Amygdala (tissue), 56 donors: Measurements from ENCODE around the gene TFCP2L1.
A peak's percentile ranks its signal among the peaks of the same experiment; 100 is the strongest.

ENCODE experiments used
- DNase-seq, 56 donors: peaks; one replicate each; lab custom pipeline; 2025; lab: John Stamatoyannopoulos, UW

The TFCP2L1 gene

DNA sequence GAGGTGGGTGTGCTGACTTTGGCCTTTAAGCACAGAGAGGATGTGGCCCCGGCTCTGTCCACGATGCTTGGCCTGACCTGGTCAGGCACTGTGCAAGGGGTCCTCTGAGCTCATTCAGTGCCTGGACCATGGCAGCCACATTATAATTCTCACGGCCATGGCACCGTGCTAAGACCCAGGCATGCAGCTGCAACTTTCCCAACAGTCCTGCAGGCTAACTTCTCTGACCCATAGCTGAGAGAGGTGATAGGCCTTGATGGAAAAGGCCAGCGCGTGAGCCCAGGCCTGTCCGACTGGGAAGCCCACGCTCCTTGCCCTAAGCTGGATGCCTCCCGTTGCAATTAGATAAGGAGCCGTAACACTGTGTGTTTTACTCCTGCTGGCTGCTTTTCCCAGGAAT is 99.9 kb downstream of the TFCP2L1 start:
- no peak for DNase-seq

GRCh38 chr2:121184248-121184862 is 100.6 kb downstream of the TFCP2L1 start:
- no peak for DNase-seq

DNA sequence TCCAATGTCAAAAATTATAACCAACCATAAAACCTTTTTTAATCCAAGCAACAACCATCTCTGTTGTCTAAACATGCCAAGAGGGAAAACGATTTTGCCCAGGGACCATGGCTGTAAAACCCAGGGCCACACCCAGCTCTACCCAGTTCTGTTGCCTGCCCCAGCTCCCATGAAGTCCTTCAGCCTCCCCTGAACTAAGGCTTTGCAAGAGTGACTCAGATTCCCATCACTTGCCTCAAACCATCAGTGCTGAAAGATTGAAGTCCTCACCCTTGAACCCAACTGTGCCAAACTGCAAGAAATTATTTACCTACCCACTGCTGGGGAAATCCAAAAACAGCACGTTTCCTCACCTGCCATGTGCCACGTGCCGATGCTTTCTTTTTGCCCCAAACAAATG is 102.5 kb downstream of the TFCP2L1 start:
- DNase-seq = no peak

GRCh38 chr2:121179467-121179866 is 105.5 kb downstream of the TFCP2L1 start:
- DNase-seq = no peak

- no peak for DNase-seq
These were observed 106.3 kb downstream of the TFCP2L1 start for GRCh38 chr2:121178730-121179129.

DNA sequence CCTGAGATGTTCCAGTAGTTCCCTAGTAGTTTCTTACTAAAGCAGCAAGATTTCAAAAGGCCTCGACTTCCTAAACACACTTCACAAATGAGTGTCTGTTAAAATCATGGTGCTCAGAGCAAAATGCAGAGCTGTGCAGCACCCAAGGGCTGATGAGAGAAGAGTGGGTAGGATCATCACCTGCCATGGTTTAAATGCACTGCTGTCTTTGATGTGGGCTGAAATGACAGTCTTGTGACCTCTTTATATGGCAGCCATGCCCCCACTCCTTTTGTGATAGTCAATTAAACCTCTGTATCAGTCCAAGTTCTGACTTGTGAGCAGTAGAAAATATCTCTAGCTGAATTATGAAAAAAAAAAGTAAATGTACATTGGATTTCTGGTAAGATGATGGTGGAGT is 107.1 kb downstream of the TFCP2L1 start:
- no peak for DNase-seq

GRCh38 chr2:121175326-121175725 is 109.7 kb downstream of the TFCP2L1 start:
- peak in 1 of 56 donors; percentile 36 for DNase-seq

GRCh38 chr2:121173806-121174205 is 111.2 kb downstream of the TFCP2L1 start:
- no peak for DNase-seq

DNA sequence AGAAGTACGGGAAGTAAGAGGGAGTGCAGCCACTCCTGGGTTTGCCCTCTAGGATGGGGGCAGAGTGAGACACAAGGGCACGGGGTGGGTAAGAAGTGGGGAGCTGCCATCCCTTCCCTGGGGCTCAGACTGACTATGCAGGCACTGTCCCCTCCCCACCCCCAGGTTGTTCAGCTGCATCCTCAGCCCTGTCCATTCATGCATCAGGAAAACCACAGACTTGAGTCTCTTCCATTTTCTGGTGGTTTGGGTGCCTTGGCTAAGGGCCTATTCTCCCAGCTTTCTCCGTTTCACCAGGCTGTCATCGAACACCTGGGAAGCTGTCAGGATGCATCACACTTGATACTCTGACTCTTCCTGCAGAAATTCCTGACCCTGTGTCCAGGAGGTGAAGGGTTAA is 111.9 kb downstream of the TFCP2L1 start:
- DNase-seq = no peak

GRCh38 chr2:121172456-121172855 is 112.5 kb downstream of the TFCP2L1 start:
- no peak for DNase-seq

- no peak for DNase-seq
These were observed 113.3 kb downstream of the TFCP2L1 start for GRCh38 chr2:121171625-121172119.

GRCh38 chr2:121170577-121170976 is 114.4 kb downstream of the TFCP2L1 start:
- no peak for DNase-seq

GRCh38 chr2:121167411-121167810 is 117.6 kb downstream of the TFCP2L1 start:
- no peak for DNase-seq
